Prostate gland (tissue), 2 donors: Measurements from ENCODE around the gene VPS37C. TPM values are rescaled to one million over a fixed set of nuclear protein-coding genes. Genes with fewer than 3 reads are reported as not detected.

Source experiments
- DNase-seq: peaks from one replicate; pipeline ENCODE4 v3.0.0-alpha.2; 2019; ENCODE audit warnings: low spot score
- H3K27ac ChIP-seq, 2 donors: fragments of 200-600 bp; sonication (generic); 2 replicates each; pipeline ENCODE4 v1.5.1; 2017 to 2019
- H3K27me3 ChIP-seq: fragments of 200-600 bp; sonication (generic); replicated peaks from 2 replicates; pipeline ENCODE4 v1.5.1; 2019; ENCODE audit not compliant: insufficient read depth
- H3K36me3 ChIP-seq, 2 donors: fragments of 200-600 bp; sonication (generic); 1 replicate in 1 of 2; 2 replicates in 1 of 2; pipeline versions ENCODE4 v1.5.1 to v1.8.1; 2017 to 2019
- H3K4me1 ChIP-seq: fragments of 200-600 bp; sonication (generic); replicated peaks from 2 replicates; pipeline ENCODE4 v1.5.1; 2019
- H3K4me3 ChIP-seq, 2 donors: fragments of 200-600 bp; sonication (generic); 2 replicates each; pipeline ENCODE4 v1.5.1; 2017 to 2019
- H3K9me3 ChIP-seq: fragments of 200-600 bp; sonication (generic); 2 replicates; pipeline ENCODE4 v1.5.1; 2017
- CTCF ChIP-seq, 4 experiments: fragments of 200-600 bp in 2 of 4; fragments of 450-650 bp in 2 of 4; sonication (generic) in 2 of 4; IDR thresholded peaks; 1 replicate in 3 of 4; 2 replicates in 1 of 4; pipeline ENCODE4 v1.5.1; 2016 to 2019; ENCODE audit warnings: antibody characterized with exemption in 4 of 4, mild to moderate bottlenecking in 2 of 4, moderate library complexity in 2 of 4
- POLR2A ChIP-seq: fragments of 450-650 bp; IDR thresholded peaks from one replicate; pipeline ENCODE4 v1.6.1; 2016; ENCODE audit warnings: antibody characterized with exemption, mild to moderate bottlenecking
- POLR2AphosphoS5 ChIP-seq: sonication (generic); formaldehyde crosslinking; IDR thresholded peaks from one replicate; pipeline ENCODE4 v1.6.1; 2017; ENCODE audit warnings: antibody characterized with exemption
- WGBS: methylation state at CpG from one replicate; pipeline ENCODE4 v1.1.5; 2018; 5-methylcytosine and 5-hydroxymethylcytosine counted together
- intact Hi-C: fragments of 100-400 bp; cut with DNase I; formaldehyde crosslinking; loops from one replicate; pipeline ENCODE4 v1.14.2; 2022
- total RNA-seq, 2 donors: library from RNA; depleted of rRNA; stranded (reverse); fragments of >200 nt; gene quantifications; one replicate each; pipeline ENCODE4 v1.1.0, GENCODE V29; 2016

VPS37C gene
- total RNA-seq, 2 donors from 2014 or later = 32.2 to 38.8 TPM

GRCh38 chr11:61092908-61093763 is 68.1 kb downstream of the VPS37C start:
- WGBS = 90% methylated on average over 13 of the region's 13 CpGs
- no peak overlapping the region for H3K27ac ChIP-seq

GRCh38 chr11:61092280-61092766 is 68.9 kb downstream of the VPS37C start:
- intact Hi-C loops = no loop called here
- H3K36me3 ChIP-seq = no peaks in the 10 kb centered on the region
- no peaks in the 10 kb centered on the region for H3K4me1 ChIP-seq
- no peak overlapping the region for H3K27ac ChIP-seq
- no peaks in the 10 kb centered on the region for H3K27me3 ChIP-seq
- H3K9me3 ChIP-seq = no peaks in the 10 kb centered on the region
- WGBS = 89% methylated on average over 10 of the region's 10 CpGs
- H3K4me3 ChIP-seq = no peak overlapping the region
- no peak for DNase-seq
- TF ChIP-seq CTCF (IDR thresholded peaks at IDR 0.05) = no peak
- TF ChIP-seq POLR2AphosphoS5 = no peak
- TF ChIP-seq POLR2A = no peak

More at GRCh38 chr11:61092908-61093763, 68.1 kb downstream of the VPS37C start:
- Histone ChIP-seq H3K27me3 (no peaks in the 10 kb centered on the region), H3K4me1 (no peaks in the 10 kb centered on the region), H3K36me3 (no peaks in the 10 kb centered on the region), H3K9me3 (no peaks in the 10 kb centered on the region), H3K4me3 (no peak overlapping the region)
- no peak for TF ChIP-seq POLR2AphosphoS5
- TF ChIP-seq CTCF (IDR thresholded peaks at IDR 0.05) = no peak
- TF ChIP-seq POLR2A = no peak
- no peak for DNase-seq
- intact Hi-C loops = no loop called here

- no peak overlapping the region for H3K27ac ChIP-seq
- DNase-seq = no peak
- H3K9me3 ChIP-seq = no peaks in the 10 kb centered on the region
- no peak overlapping the region for H3K4me3 ChIP-seq
- no peak for TF ChIP-seq CTCF (IDR thresholded peaks at IDR 0.05)
- no peak for TF ChIP-seq POLR2A
- TF ChIP-seq POLR2AphosphoS5 = no peak
- WGBS = 81% methylated on average over 17 of the region's 17 CpGs
- intact Hi-C loops = no loop called here
- no peaks in the 10 kb centered on the region for H3K27me3 ChIP-seq
- no peaks in the 10 kb centered on the region for H3K36me3 ChIP-seq
- no peaks in the 10 kb centered on the region for H3K4me1 ChIP-seq
These were observed 69.6 kb downstream of the VPS37C start for GRCh38 chr11:61091373-61092279.

GRCh38 chr11:61090982-61091372 is 70.2 kb downstream of the VPS37C start:
- H3K4me1 ChIP-seq = no peaks in the 10 kb centered on the region
- H3K36me3 ChIP-seq = no peaks in the 10 kb centered on the region
- H3K27ac ChIP-seq = no peak overlapping the region
- intact Hi-C loops = no loop called here
- 94% methylated on average over 9 of the region's 9 CpGs for WGBS
- H3K9me3 ChIP-seq = no peaks in the 10 kb centered on the region
- H3K4me3 ChIP-seq = no peak overlapping the region
- DNase-seq = no peak
- H3K27me3 ChIP-seq = no peaks in the 10 kb centered on the region
- TF ChIP-seq POLR2A = no peak
- no peak for TF ChIP-seq POLR2AphosphoS5
- TF ChIP-seq CTCF (IDR thresholded peaks at IDR 0.05) = no peak
